ENCODE data around the gene AP3B2. TPM values are rescaled to one million over a fixed set of nuclear protein-coding genes. Genes with fewer than 3 reads are reported as not detected.
A peak's percentile ranks its signal among the peaks of the same experiment; 100 is the strongest.

AP3B2 gene
- total and polyA plus RNA-seq, 8 donors, result 0.29 to 8.0 (median 2.0) TPM; not detected in 1

- no peak overlapping the region for H3K4me3 ChIP-seq
- no peaks in the 10 kb centered on the region for H3K36me3 ChIP-seq
- no peak overlapping the region for H3K27ac ChIP-seq
- H3K9me3 ChIP-seq, result no peaks in the 10 kb centered on the region
- WGBS, 5 donors, result 33 to 41% (median 36%) methylated on average over 2 of the region's 2 CpGs
- DNase-seq, result no peak
- H3K4me1 ChIP-seq, result peaks cover 0 to 6% (median 0%) of the 10 kb centered on the region in 4 donors
- intact Hi-C loops (cut with DNase I; ENCODE audit: low total_unique reads), result no loop called here
- TF ChIP-seq, protein P1, sequence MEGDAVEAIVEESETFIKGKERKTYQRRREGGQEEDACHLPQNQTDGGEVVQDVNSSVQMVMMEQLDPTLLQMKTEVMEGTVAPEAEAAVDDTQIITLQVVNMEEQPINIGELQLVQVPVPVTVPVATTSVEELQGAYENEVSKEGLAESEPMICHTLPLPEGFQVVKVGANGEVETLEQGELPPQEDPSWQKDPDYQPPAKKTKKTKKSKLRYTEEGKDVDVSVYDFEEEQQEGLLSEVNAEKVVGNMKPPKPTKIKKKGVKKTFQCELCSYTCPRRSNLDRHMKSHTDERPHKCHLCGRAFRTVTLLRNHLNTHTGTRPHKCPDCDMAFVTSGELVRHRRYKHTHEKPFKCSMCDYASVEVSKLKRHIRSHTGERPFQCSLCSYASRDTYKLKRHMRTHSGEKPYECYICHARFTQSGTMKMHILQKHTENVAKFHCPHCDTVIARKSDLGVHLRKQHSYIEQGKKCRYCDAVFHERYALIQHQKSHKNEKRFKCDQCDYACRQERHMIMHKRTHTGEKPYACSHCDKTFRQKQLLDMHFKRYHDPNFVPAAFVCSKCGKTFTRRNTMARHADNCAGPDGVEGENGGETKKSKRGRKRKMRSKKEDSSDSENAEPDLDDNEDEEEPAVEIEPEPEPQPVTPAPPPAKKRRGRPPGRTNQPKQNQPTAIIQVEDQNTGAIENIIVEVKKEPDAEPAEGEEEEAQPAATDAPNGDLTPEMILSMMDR (IDR thresholded peaks at IDR 0.05), result no peak
- TF ChIP-seq POLR2A (IDR thresholded peaks at IDR 0.05) (no peak), EP300 (IDR thresholded peaks at IDR 0.05) (no peak), POLR2AphosphoS5 (IDR thresholded peaks at IDR 0.05) (no peak)
- H3K27me3 ChIP-seq, result peaks cover 0 to 10% (median 0%) of the 10 kb centered on the region in 3 donors
Measured at GRCh38 chr15:82635798-82636197, 73.9 kb downstream of the AP3B2 start.

DNA sequence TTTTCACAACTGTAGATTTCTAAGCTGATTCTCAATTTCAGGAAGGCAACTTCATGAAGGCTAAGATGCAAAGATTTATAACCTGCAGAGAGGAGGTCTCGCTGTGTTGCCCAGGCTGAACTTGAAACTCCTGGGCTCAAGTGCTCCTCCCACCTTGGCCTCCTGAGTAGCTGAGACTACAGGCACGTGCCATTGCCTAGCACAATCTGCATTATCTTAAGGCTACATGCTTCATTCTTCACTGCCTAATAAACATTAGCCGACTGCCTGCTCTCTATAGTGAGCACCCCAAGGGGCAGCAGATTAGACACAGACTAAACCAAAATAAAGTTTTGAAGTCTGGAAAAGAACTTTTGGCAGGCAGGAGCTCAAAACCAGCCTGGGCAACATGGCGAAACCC is 79.6 kb downstream of the AP3B2 start:
- Histone ChIP-seq H3K4me1 (no peaks in the 10 kb centered on the region), H3K27me3 (no peaks in the 10 kb centered on the region), H3K27ac (no peak overlapping the region), H3K4me3 (no peak overlapping the region), H3K9me3 (no peaks in the 10 kb centered on the region), H3K36me3 (no peaks in the 10 kb centered on the region)
- DNase-seq, result no peak
- no peak for TF ChIP-seq POLR2A (IDR thresholded peaks at IDR 0.05)
- TF ChIP-seq POLR2AphosphoS5 (IDR thresholded peaks at IDR 0.05), result no peak
- TF ChIP-seq, protein P1 (IDR thresholded peaks at IDR 0.05), result no peak
- no peak for TF ChIP-seq EP300 (IDR thresholded peaks at IDR 0.05)
- 46 to 66% (median 57%) methylated on average over 3 to 4 of the region's 4 CpGs for WGBS, 5 donors
- intact Hi-C loops (cut with DNase I; ENCODE audit: low total_unique reads), result no loop called here

DNA sequence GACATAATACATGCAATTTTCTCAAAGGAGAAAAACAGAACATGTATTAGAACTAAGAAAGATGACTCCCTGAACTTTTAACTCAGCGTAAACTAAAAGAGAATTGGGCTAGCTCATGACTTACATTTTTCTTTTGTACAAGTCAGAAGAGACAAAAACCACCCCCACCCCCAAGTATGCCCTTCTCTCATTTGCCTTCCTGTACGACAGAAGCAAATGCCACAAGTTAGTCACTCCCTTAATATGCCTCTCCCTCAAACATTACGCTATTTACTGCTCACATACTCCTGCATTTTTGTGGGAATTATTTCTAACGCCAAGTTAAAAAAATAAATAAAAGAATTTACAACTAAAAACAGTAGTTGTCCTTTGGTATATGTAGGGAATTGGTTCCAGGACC is 84.5 kb downstream of the AP3B2 start:
- Histone ChIP-seq H3K4me3 (no peak overlapping the region), H3K36me3 (no peaks in the 10 kb centered on the region), H3K4me1 (no peaks in the 10 kb centered on the region), H3K27ac (no peak overlapping the region), H3K9me3 (no peaks in the 10 kb centered on the region), H3K27me3 (no peaks in the 10 kb centered on the region)
- TF ChIP-seq EP300 (IDR thresholded peaks at IDR 0.05), result no peak
- WGBS, 5 donors, result 76 to 93% (median 88%) methylated on average over 4 of the region's 4 CpGs
- DNase-seq, result no peak
- intact Hi-C loops (cut with DNase I; ENCODE audit: low total_unique reads), result no loop called here

GRCh38 chr15:82624438-82624837 is 85.2 kb downstream of the AP3B2 start:
- intact Hi-C loops (cut with DNase I; ENCODE audit: low total_unique reads), result no loop called here
- no peaks in the 10 kb centered on the region for H3K27me3 ChIP-seq
- 67 to 81% (median 78%) methylated on average over 3 of the region's 3 CpGs for WGBS, 5 donors
- TF ChIP-seq POLR2A (IDR thresholded peaks at IDR 0.05) (no peak), POLR2AphosphoS5 (IDR thresholded peaks at IDR 0.05) (no peak), EP300 (IDR thresholded peaks at IDR 0.05) (no peak)
- TF ChIP-seq, protein P1 (IDR thresholded peaks at IDR 0.05), result no peak
- no peaks in the 10 kb centered on the region for H3K9me3 ChIP-seq
- no peak for DNase-seq
- no peak overlapping the region for H3K27ac ChIP-seq
- H3K36me3 ChIP-seq, result no peaks in the 10 kb centered on the region
- H3K4me3 ChIP-seq, result no peak overlapping the region
- H3K4me1 ChIP-seq, result no peaks in the 10 kb centered on the region

DNA sequence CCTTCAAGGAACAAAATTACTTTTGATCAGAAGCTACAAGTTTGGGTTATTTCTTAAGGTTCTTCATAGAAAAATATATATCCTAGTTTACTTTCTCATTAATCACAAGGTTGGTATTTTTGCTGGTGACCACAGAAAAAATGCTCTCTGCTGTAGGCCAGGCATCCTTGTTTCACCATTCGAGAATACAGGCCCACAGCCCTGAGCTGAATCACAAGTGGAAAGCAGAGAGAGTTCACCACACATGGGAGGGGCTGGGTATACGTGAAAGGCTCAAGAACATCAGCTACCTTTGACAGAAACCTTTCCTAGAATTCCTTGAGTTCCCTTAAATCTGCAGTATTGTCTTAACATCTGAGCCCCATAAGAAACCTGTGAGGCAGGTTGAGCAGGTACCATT is 85.7 kb downstream of the AP3B2 start:
- no peak overlapping the region for H3K27ac ChIP-seq

More for the DNA sequence above, 85.7 kb downstream of the AP3B2 start:
- no peaks in the 10 kb centered on the region for H3K4me1 ChIP-seq
- H3K36me3 ChIP-seq, result no peaks in the 10 kb centered on the region
- peak in 1 of 2 donors; percentile 17 for DNase-seq
- H3K4me3 ChIP-seq, result no peak overlapping the region
- no peaks in the 10 kb centered on the region for H3K27me3 ChIP-seq
- H3K9me3 ChIP-seq, result no peaks in the 10 kb centered on the region
- TF ChIP-seq POLR2AphosphoS5 (IDR thresholded peaks at IDR 0.05) (no peak), POLR2A (IDR thresholded peaks at IDR 0.05) (no peak), EP300 (IDR thresholded peaks at IDR 0.05) (no peak)
- TF ChIP-seq, protein P1 (IDR thresholded peaks at IDR 0.05), result no peak
- intact Hi-C loops (cut with DNase I; ENCODE audit: low total_unique reads), result no loop called here
- WGBS, 5 donors, result 38 to 47% (median 45%) methylated on average over 2 of the region's 2 CpGs
